Measurements from ENCODE around the gene SLC35G6. TPM values are rescaled to one million over a fixed set of nuclear protein-coding genes. Genes with fewer than 3 reads are reported as not detected.

Gene SLC35G6
- total and polyA plus RNA-seq, 4 donors: not detected

DNA sequence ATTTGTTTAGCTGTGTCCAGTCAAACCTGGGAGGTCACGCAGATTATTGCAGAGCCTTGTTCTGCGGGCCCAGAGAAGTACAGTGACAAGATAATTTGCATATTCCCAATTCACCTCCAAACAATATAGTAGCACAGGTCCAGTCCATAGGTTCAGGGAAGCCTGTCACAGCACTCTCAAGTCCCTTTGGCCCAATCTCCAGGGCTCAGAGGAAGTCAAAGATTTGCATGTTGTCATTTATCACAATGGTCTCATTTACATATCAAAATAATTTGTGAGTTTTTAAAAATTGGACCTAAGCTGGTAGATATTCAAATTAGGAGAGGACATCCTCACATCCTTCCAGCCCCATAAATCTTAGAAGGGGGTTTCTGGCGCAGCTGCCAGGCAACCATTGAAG is 13.7 kb upstream of the SLC35G6 start:
- WGBS: 85% methylated on average over 3 of the region's 3 CpGs

DNA sequence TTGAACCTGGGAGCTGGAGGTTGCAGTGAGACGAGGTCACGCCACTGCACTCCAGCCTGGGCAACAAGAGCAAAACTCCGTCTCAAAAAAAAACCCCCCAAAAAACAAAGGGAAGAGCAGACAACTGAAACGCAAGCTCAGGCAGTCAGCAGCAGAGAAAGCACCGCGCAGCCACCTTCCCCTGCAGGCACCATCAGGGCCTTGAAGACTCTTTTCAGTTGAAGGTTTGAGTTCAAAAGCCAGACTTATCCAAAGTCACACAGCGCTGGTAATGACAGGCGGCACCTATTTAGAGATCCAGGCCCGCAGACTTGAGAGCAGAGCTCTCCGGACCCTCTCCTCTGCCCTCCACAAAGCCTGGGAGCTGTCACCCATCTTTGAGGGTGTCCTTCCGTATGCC is 13.0 kb upstream of the SLC35G6 start:
- H3K9ac ChIP-seq (ENCODE audit: low read depth in 1 of 2, low read length in 2 of 2): no peak overlapping the region
- peaks cover 0 to 20% (median 12%) of the 10 kb centered on the region in 4 donors for H3K4me1 ChIP-seq (ENCODE audit: control insufficient read depth in 4 of 4, insufficient read depth in 4 of 4, low read length in 3 of 4)
- TF ChIP-seq TAF1 (conservative IDR thresholded peaks at IDR 0.05) (no peak), FOXA1 (IDR thresholded peaks at IDR 0.05) (no peak), RAD21 (IDR thresholded peaks at IDR 0.05) (no peak), HNF4A (conservative IDR thresholded peaks at IDR 0.05) (no peak), SP1 (IDR thresholded peaks at IDR 0.05) (no peak), HNF4G (IDR thresholded peaks at IDR 0.05) (no peak)
- TF ChIP-seq, protein P1, sequence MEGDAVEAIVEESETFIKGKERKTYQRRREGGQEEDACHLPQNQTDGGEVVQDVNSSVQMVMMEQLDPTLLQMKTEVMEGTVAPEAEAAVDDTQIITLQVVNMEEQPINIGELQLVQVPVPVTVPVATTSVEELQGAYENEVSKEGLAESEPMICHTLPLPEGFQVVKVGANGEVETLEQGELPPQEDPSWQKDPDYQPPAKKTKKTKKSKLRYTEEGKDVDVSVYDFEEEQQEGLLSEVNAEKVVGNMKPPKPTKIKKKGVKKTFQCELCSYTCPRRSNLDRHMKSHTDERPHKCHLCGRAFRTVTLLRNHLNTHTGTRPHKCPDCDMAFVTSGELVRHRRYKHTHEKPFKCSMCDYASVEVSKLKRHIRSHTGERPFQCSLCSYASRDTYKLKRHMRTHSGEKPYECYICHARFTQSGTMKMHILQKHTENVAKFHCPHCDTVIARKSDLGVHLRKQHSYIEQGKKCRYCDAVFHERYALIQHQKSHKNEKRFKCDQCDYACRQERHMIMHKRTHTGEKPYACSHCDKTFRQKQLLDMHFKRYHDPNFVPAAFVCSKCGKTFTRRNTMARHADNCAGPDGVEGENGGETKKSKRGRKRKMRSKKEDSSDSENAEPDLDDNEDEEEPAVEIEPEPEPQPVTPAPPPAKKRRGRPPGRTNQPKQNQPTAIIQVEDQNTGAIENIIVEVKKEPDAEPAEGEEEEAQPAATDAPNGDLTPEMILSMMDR (IDR thresholded peaks at IDR 0.05; ENCODE audit: low read depth, low read length, missing input control): no peak
- TF ChIP-seq, protein P2, sequence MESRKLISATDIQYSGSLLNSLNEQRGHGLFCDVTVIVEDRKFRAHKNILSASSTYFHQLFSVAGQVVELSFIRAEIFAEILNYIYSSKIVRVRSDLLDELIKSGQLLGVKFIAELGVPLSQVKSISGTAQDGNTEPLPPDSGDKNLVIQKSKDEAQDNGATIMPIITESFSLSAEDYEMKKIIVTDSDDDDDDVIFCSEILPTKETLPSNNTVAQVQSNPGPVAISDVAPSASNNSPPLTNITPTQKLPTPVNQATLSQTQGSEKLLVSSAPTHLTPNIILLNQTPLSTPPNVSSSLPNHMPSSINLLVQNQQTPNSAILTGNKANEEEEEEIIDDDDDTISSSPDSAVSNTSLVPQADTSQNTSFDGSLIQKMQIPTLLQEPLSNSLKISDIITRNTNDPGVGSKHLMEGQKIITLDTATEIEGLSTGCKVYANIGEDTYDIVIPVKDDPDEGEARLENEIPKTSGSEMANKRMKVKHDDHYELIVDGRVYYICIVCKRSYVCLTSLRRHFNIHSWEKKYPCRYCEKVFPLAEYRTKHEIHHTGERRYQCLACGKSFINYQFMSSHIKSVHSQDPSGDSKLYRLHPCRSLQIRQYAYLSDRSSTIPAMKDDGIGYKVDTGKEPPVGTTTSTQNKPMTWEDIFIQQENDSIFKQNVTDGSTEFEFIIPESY (IDR thresholded peaks at IDR 0.05): no peak
- WGBS: 96% methylated on average over 11 of the region's 11 CpGs
- no peak for DNase-seq (ENCODE audit: low spot score)
- no peak overlapping the region for H3K27ac ChIP-seq (ENCODE audit: low read depth in 1 of 2, low read length in 2 of 2)
- H3K9me3 ChIP-seq (ENCODE audit: control insufficient read depth in 4 of 4, low read length in 3 of 4): no peaks in the 10 kb centered on the region
- no peak overlapping the region for H3K4me3 ChIP-seq (ENCODE audit: low read depth in 1 of 3, low read length in 3 of 3)
- H3K36me3 ChIP-seq (ENCODE audit: control insufficient read depth in 4 of 4, insufficient read depth in 3 of 4, low read depth in 1 of 4, low read length in 3 of 4): peaks cover 0 to 7% (median 1%) of the 10 kb centered on the region in 4 donors
- no peaks in the 10 kb centered on the region for H3K27me3 ChIP-seq (ENCODE audit: control insufficient read depth in 4 of 4, insufficient read depth in 4 of 4, low read length in 3 of 4)

More for the DNA sequence above, 13.7 kb upstream of the SLC35G6 start:
- DNase-seq (ENCODE audit: low spot score): no peak
- H3K27me3 ChIP-seq (ENCODE audit: control insufficient read depth in 4 of 4, insufficient read depth in 4 of 4, low read length in 3 of 4): no peaks in the 10 kb centered on the region
- H3K4me3 ChIP-seq (ENCODE audit: low read depth in 1 of 3, low read length in 3 of 3): no peak overlapping the region
- TF ChIP-seq, protein P2 (IDR thresholded peaks at IDR 0.05): no peak
- TF ChIP-seq GABPA (IDR thresholded peaks at IDR 0.05 in 1 of 2, conservative IDR thresholded peaks at IDR 0.05 in 1 of 2): no peak
- TF ChIP-seq, protein P1 (IDR thresholded peaks at IDR 0.05; ENCODE audit: low read depth, low read length, missing input control): no peak
- no peak for TF ChIP-seq FOXA1 (IDR thresholded peaks at IDR 0.05)
- TF ChIP-seq RAD21 (IDR thresholded peaks at IDR 0.05): no peak
- TF ChIP-seq, protein P3, sequence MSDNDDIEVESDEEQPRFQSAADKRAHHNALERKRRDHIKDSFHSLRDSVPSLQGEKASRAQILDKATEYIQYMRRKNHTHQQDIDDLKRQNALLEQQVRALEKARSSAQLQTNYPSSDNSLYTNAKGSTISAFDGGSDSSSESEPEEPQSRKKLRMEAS (IDR thresholded peaks at IDR 0.05): no peak
- TF ChIP-seq, protein P4, sequence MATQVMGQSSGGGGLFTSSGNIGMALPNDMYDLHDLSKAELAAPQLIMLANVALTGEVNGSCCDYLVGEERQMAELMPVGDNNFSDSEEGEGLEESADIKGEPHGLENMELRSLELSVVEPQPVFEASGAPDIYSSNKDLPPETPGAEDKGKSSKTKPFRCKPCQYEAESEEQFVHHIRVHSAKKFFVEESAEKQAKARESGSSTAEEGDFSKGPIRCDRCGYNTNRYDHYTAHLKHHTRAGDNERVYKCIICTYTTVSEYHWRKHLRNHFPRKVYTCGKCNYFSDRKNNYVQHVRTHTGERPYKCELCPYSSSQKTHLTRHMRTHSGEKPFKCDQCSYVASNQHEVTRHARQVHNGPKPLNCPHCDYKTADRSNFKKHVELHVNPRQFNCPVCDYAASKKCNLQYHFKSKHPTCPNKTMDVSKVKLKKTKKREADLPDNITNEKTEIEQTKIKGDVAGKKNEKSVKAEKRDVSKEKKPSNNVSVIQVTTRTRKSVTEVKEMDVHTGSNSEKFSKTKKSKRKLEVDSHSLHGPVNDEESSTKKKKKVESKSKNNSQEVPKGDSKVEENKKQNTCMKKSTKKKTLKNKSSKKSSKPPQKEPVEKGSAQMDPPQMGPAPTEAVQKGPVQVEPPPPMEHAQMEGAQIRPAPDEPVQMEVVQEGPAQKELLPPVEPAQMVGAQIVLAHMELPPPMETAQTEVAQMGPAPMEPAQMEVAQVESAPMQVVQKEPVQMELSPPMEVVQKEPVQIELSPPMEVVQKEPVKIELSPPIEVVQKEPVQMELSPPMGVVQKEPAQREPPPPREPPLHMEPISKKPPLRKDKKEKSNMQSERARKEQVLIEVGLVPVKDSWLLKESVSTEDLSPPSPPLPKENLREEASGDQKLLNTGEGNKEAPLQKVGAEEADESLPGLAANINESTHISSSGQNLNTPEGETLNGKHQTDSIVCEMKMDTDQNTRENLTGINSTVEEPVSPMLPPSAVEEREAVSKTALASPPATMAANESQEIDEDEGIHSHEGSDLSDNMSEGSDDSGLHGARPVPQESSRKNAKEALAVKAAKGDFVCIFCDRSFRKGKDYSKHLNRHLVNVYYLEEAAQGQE (IDR thresholded peaks at IDR 0.05): no peak
- TF ChIP-seq SP1 (IDR thresholded peaks at IDR 0.05): no peak
- TF ChIP-seq, protein P5, sequence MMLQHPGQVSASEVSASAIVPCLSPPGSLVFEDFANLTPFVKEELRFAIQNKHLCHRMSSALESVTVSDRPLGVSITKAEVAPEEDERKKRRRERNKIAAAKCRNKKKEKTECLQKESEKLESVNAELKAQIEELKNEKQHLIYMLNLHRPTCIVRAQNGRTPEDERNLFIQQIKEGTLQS (IDR thresholded peaks at IDR 0.05): no peak
- no peak for TF ChIP-seq FOXA2 (IDR thresholded peaks at IDR 0.05)
- TF ChIP-seq HNF4A (conservative IDR thresholded peaks at IDR 0.05): no peak
- H3K36me3 ChIP-seq (ENCODE audit: control insufficient read depth in 4 of 4, insufficient read depth in 3 of 4, low read depth in 1 of 4, low read length in 3 of 4): peaks cover 0 to 8% (median 3%) of the 10 kb centered on the region in 4 donors
- peak overlapping the region in 1 of 2 donors; percentile 46 for H3K27ac ChIP-seq (ENCODE audit: low read depth in 1 of 2, low read length in 2 of 2)
- peaks cover 0 to 20% (median 12%) of the 10 kb centered on the region in 4 donors for H3K4me1 ChIP-seq (ENCODE audit: control insufficient read depth in 4 of 4, insufficient read depth in 4 of 4, low read length in 3 of 4)
- no peaks in the 10 kb centered on the region for H3K9me3 ChIP-seq (ENCODE audit: control insufficient read depth in 4 of 4, low read length in 3 of 4)
- no peak overlapping the region for H3K9ac ChIP-seq (ENCODE audit: low read depth in 1 of 2, low read length in 2 of 2)

Measured in liver (tissue), 9 donors.